A673 (cell line): Measurements from ENCODE around the gene TOMM70. TPM values are rescaled to one million over a fixed set of nuclear protein-coding genes. Genes with fewer than 3 reads are reported as not detected.

Source experiments
- BruUV-seq: library from RNA; stranded (reverse); fragments of 400-500 nt; replicated peaks from 2 replicates; lab custom pipeline; 2021; lab: Mats Ljungman, UMichigan
- CTCF ChIA-PET: fragments of 300-600 bp; sonication (Branson Sonifier 250); formaldehyde crosslinking; loops from one replicate; lab custom pipeline; 2022; ENCODE audit warnings: antibody characterized with exemption; lab: Charles Lee
- POLR2A ChIA-PET: fragments of 300-600 bp; sonication (Branson Sonifier 250); formaldehyde crosslinking; loops from one replicate; lab custom pipeline; 2022; ENCODE audit warnings: antibody characterized with exemption; ENCODE audit not compliant: low non-redundant PET; lab: Charles Lee
- DNase-seq: peaks from one replicate; pipeline ENCODE4 v3.0.0-alpha.2; 2015; ENCODE audit warnings: low spot score
- H3K27ac ChIP-seq: fragments of 200-600 bp; sonication (generic); 2 replicates; pipeline ENCODE4 v1.5.1; 2016; ENCODE audit warnings: mixed run types, low read depth, mild to moderate bottlenecking, mixed read lengths, antibody characterized with exemption, low read length; ENCODE audit not compliant: poor library complexity, severe bottlenecking
- H3K27me3 ChIP-seq: fragments of 200-600 bp; sonication (generic); replicated peaks from 2 replicates; pipeline ENCODE4 v1.6.1; 2017; ENCODE audit warnings: mixed run types, low read depth, mild to moderate bottlenecking, mixed read lengths, antibody characterized with exemption, low read length; ENCODE audit not compliant: insufficient read depth, poor library complexity
- H3K36me3 ChIP-seq: fragments of 200-600 bp; sonication (generic); 2 replicates; pipeline ENCODE4 v1.6.1; 2016; ENCODE audit warnings: mixed run types, mild to moderate bottlenecking, mixed read lengths, antibody characterized with exemption, low read length; ENCODE audit not compliant: insufficient read depth, poor library complexity, severe bottlenecking
- H3K4me1 ChIP-seq: fragments of 200-600 bp; sonication (generic); 2 replicates; pipeline ENCODE4 v1.6.1; 2017; ENCODE audit warnings: mixed run types, mild to moderate bottlenecking, mixed read lengths, antibody characterized with exemption, low read length; ENCODE audit not compliant: insufficient read depth, poor library complexity, severe bottlenecking
- H3K4me3 ChIP-seq: fragments of 200-600 bp; sonication (generic); 2 replicates; pipeline ENCODE4 v1.5.1; 2016; ENCODE audit warnings: low read depth, mixed run types, mild to moderate bottlenecking, mixed read lengths, low read length; ENCODE audit not compliant: poor library complexity, severe bottlenecking
- H3K9me3 ChIP-seq: fragments of 200-600 bp; sonication (generic); 2 replicates; pipeline ENCODE4 v1.6.1; 2016; ENCODE audit warnings: mixed run types, low read depth, mild to moderate bottlenecking, mixed read lengths, antibody characterized with exemption, low read length; ENCODE audit not compliant: poor library complexity, severe bottlenecking
- CTCF ChIP-seq: fragments of 300-800, 200-600 bp; sonication (generic); conservative IDR thresholded peaks from 2 replicates; pipeline ENCODE4 v1.5.1; 2017; ENCODE audit warnings: low read depth, mild to moderate bottlenecking, antibody characterized with exemption, low read length, moderate library complexity, mixed read lengths
- EZH2 ChIP-seq: fragments of 200-600 bp; sonication (generic); IDR thresholded peaks from 2 replicates; pipeline ENCODE4 v1.6.1; 2017; ENCODE audit warnings: borderline replicate concordance, low read depth, mild to moderate bottlenecking, mixed read lengths, antibody characterized with exemption, low read length; ENCODE audit not compliant: poor library complexity, severe bottlenecking
- intact Hi-C: fragments of 100-400 bp; cut with micrococcal nuclease; formaldehyde crosslinking; loops from one replicate; pipeline ENCODE4 v1.10.0; 2022; ENCODE audit not compliant: unreplicated experiment
- total RNA-seq: library from RNA; stranded (reverse); gene quantifications from 2 replicates; pipeline ENCODE4 v1.2.3, GENCODE V29; 2021

Gene TOMM70
- total RNA-seq, 1 experiment from 2014 or later: 54.4 TPM

GRCh38 chr3:100437721-100438622, 37.1 kb upstream of the TOMM70 start:
- Histone ChIP-seq H3K9me3 (no peaks in the 10 kb centered on the region), H3K27ac (no peak overlapping the region), H3K36me3 (no peaks in the 10 kb centered on the region), H3K4me3 (no peak overlapping the region), H3K27me3 (no peaks in the 10 kb centered on the region), H3K4me1 (no peaks in the 10 kb centered on the region)
- intact Hi-C loops: no loop called here
- DNase-seq: no peak
- CTCF ChIA-PET: no interaction called here
- no peak for TF ChIP-seq EZH2
- TF ChIP-seq CTCF: no peak
- POLR2A ChIA-PET: no interaction called here
- no TSS peak for BruUV-seq

- POLR2A ChIA-PET: no interaction called here
- CTCF ChIA-PET: no interaction called here
- Histone ChIP-seq H3K36me3 (no peaks in the 10 kb centered on the region), H3K9me3 (no peaks in the 10 kb centered on the region), H3K4me1 (no peaks in the 10 kb centered on the region), H3K4me3 (no peak overlapping the region), H3K27ac (no peak overlapping the region), H3K27me3 (no peaks in the 10 kb centered on the region)
- no peak for DNase-seq
- intact Hi-C loops: no loop called here
- BruUV-seq: no TSS peak
- TF ChIP-seq EZH2 (no peak), CTCF (no peak)
These were observed 36.1 kb upstream of the TOMM70 start for GRCh38 chr3:100436951-100437350.

- ChIA-PET POLR2A (no interaction called here), CTCF (no interaction called here)
- DNase-seq: no peak
- H3K36me3 ChIP-seq: no peaks in the 10 kb centered on the region
- H3K9me3 ChIP-seq: no peaks in the 10 kb centered on the region
- H3K4me3 ChIP-seq: no peak overlapping the region
- no peaks in the 10 kb centered on the region for H3K4me1 ChIP-seq
- TF ChIP-seq CTCF (no peak), EZH2 (no peak)
- intact Hi-C loops: no loop called here
- no TSS peak for BruUV-seq
- H3K27ac ChIP-seq: no peak overlapping the region
- no peaks in the 10 kb centered on the region for H3K27me3 ChIP-seq
These were observed 28.4 kb upstream of the TOMM70 start for GRCh38 chr3:100429187-100429716.
